ENCODE measurements around the gene COTL1.
"Not testable (repeated sequence)": the region's sequence is repeated elsewhere in the genome, so short reads cannot be mapped to it uniquely, and the experiment has no call there.

Gene COTL1

DNA sequence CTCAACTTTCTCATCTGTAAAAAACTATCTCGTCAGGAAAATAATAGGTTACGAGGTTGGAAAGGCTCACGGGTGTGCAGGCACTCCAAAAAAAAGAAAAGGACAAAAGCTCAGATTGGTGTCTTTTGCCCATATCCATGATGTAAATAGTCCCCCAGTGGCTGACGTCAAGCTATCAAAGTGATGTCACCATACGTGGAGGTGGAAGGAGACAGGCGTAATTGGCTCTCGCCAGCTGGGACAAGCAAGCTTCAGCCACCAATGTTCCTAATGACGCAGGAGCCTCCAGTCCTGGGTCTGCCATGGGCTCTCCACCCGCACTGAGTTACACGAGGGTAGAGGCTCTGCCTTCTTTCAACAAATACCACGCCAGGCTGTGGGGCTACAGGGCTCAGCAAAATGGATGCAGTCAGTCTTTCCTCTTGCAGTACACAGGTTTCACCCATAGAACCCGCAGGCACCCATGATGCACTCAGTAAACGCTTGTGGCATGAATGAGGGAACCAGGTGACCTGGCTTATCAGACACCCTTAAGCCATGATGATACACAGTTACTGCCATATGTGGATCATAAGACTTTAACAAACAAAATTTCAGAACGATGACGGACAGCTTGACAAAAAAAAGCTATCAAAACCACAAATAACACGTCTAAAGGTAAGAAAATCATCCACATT is 50.5 kb downstream of the COTL1 start:
- no peak for DNase-seq

GRCh38 chr16:84566545-84567257 is 51.2 kb downstream of the COTL1 start:
- DNase-seq: no peak

- DNase-seq: no peak
Measured at GRCh38 chr16:84565669-84566495, 52.0 kb downstream of the COTL1 start.

- no peak for DNase-seq
Measured at GRCh38 chr16:84563786-84564420, 54.0 kb downstream of the COTL1 start.

- DNase-seq: no peak
Measured at GRCh38 chr16:84563064-84563715, 54.7 kb downstream of the COTL1 start.

GRCh38 chr16:84562174-84562815 is 55.6 kb downstream of the COTL1 start:
- DNase-seq: no peak

- no peak for DNase-seq
Measured at GRCh38 chr16:84561291-84561690, 56.6 kb downstream of the COTL1 start.

DNA sequence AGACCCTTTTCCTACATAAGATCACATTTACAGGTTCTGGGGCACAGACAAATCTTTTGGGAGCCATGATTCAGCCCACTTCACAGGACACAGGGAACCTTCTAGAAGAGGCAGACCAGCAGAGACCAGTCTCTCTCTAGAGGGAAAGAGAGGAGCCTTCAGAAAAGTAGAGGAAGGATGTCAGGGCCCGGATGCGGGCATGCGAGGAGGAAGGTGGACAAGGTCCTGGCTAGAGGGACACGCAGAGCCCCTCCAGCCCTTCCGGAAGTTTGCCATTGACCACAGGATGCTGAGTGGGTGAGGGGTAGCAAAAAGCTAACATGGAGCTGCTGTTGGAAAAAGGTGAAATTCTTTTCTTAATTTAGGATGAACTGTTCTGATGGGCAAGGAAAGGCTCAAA is 57.6 kb downstream of the COTL1 start:
- DNase-seq: no peak

DNA sequence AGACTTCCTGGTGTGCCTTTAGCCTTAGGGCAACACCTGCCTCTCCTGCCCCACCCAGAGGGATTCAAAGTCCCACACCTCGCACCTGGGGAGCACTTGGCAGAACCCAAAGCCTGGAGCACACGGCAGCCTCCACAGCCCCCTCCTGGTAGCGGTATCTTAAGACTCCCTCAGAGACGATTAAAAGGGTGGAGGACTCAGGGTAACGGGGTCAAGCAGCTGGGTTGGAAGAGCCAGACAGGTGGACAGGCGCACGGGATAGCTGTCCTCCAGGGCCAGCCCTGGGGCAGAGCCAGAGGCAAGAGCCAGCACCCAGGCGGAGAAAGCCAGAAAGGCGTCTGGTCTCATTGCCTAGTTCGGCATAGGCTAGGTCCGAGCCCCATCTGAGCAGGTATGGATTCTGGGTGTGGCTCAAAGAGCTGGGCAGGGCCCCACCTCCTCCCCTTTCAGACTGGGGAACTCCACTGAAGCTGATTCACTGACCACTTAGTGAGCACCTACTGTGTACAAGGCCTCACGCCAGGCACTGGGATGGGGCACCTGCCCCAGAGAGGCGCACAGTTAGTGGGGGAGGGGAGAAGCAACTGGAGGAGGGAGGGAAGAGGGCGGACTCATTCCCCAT is 58.5 kb downstream of the COTL1 start:
- DNase-seq: no peak

GRCh38 chr16:84558850-84559249 is 59.0 kb downstream of the COTL1 start:
- DNase-seq: not testable (repeated sequence)

- DNase-seq: no peak
Measured at GRCh38 chr16:84557504-84557903, 60.4 kb downstream of the COTL1 start.

GRCh38 chr16:84557059-84557458 is 60.8 kb downstream of the COTL1 start:
- no peak for DNase-seq

DNA sequence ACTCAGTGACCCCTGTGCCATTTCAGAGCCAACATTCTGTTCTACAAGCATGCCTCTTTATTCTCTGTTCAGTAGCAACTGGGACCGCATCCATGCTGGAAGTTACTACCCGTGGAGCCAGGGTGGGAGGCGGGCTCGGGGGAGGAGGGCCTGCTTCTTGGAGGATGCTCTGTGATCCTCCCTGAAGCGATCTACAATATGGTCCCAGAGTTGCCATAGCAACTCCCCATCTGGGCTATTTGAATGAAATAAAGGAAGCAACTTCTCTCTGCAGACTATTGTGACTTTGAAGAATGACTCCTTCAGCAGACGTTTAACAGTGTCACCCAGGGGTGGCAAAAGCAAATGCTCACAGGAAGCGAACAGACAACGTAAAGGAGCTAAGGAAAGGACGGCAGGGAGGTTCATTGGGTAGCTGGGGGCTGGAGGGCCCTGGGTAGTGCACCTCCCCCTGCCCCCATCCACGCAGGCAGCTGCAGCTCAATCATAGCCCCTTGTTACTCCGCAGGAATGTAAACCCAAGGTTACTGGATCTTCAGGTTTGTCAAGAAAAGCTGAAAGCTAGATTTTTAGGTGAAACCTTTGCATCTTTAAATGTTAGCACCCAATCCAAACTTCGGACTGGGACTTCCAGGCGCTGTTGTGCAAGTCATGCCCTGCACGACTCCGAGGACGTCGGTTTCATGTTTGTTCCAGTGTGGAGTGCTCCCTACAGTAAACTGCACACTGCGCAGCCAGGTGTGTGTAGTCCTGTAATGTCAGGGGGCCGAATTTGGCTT is 62.3 kb downstream of the COTL1 start:
- no peak for DNase-seq

DNA sequence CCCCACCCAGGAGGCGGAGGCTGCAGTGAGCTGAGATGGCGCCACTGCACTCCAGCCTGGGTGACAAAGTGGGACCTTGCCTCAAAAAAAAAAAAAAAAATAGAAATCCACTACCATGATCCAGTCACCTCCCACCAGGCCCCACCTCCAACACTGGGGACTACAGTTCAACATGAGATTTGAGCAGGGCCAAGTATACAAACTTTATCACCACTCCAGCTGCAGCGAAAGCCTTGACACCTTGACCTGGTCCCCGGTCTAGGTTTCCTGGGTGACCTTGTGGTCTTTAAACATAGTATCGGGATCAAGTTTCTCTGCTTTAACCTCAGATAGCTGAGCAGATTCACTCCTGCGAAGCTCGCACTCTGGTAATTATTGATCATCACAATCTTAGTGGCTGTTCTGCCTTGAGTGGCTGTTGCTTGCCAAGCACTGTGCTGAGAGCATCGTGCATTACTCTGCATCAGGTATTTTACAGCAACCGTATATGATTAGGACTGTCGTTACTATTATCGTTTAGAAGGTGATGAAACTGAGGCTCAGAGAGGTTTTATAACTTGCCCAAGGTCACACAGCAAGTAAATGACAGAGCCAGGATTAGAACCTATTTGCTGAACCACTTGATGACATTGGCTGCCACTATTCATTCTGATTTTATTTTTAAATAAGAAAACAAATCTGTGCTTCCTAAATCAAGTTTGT is 63.1 kb downstream of the COTL1 start:
- DNase-seq: no peak

DNA sequence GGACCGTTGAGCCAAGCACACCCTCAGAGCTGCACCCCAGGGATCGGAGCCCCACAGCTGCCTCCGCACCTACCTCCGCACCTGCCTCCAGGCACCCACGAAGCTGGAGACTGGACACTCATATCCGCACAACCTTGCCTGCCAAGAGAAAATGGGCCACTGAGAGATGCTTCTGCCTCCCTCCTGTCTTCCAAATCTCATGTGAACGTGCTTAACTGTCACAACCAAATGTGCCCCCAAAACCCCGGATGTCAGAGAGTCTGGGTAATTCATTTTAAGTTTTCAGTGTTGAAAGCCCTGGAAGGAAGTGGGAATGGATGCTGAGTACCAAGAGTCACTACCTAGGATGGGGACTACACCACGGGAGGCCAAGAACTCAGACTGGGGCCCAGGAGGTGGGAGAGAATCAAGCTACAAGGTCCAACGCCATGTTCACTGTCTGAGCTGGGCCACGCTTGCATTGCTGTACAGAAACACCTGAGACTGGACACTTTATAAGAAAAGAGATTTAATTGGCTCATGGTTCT is 63.9 kb downstream of the COTL1 start:
- no peak for DNase-seq

- no peak for DNase-seq
Measured at GRCh38 chr16:84552135-84552534, 65.7 kb downstream of the COTL1 start.

DNA sequence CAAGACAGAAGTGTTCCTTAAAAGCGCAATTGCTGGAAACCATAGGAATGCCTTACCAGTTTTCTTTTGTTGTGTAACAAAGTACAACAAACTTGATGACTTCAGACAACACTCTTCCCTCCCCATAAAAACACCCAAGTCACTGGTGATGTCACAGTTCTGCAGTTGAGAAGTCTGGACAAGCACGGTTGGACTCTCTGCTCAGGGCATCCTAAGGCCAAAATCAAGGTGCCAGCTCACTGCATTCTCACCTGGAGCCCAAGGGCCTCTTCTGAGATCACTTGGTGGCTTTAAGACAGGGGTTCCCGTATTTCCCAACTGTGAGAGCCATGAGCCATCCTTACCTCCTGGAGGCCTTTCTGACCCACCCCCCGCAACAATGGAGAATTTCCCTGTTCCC is 67.8 kb downstream of the COTL1 start:
- DNase-seq: no peak

- no peak for DNase-seq
Measured at GRCh38 chr16:84548971-84549844, 68.7 kb downstream of the COTL1 start.

GRCh38 chr16:84548508-84548907 is 69.4 kb downstream of the COTL1 start:
- DNase-seq: no peak
